Small intestine (tissue), 7 donors: ENCODE measurements around the gene IL18BP. TPM values are rescaled to one million over a fixed set of nuclear protein-coding genes. Genes with fewer than 3 reads are reported as not detected.
A peak's percentile ranks its signal among the peaks of the same experiment; 100 is the strongest.

Source experiments
- DNase-seq, 2 donors: peaks; one replicate each; pipeline versions ENCODE4 v3.0.0 to v3.0.0-alpha.2; 2013
- FAIRE-seq: peaks from 2 replicates; lab custom pipeline; 2012; peaks lifted over from hg19 to GRCh38; lab: Jason Lieb, UNC
- H3K27ac ChIP-seq, 3 donors: one replicate each; pipeline ENCODE4 v1.5.1; 2013; ENCODE audit warnings: low read length in 2 of 3, mild to moderate bottlenecking in 2 of 3, control low read depth in 1 of 3, inconsistent platforms in 1 of 3, low read depth in 1 of 3, moderate library complexity in 1 of 3
- H3K27me3 ChIP-seq, 3 donors: one replicate each; pipeline ENCODE4 v1.6.1; 2013; ENCODE audit warnings: low read length in 3 of 3, inconsistent platforms in 1 of 3; ENCODE audit not compliant: control insufficient read depth in 3 of 3, insufficient read depth in 3 of 3
- H3K36me3 ChIP-seq, 3 donors: one replicate each; pipeline ENCODE4 v1.6.1; 2013; ENCODE audit warnings: low read length in 3 of 3, inconsistent platforms in 1 of 3, low read depth in 1 of 3, mild to moderate bottlenecking in 1 of 3, moderate library complexity in 1 of 3; ENCODE audit not compliant: control insufficient read depth in 3 of 3, insufficient read depth in 2 of 3
- H3K4me1 ChIP-seq, 3 donors: one replicate each; pipeline ENCODE4 v1.6.1; 2013; ENCODE audit warnings: low read length in 2 of 3, inconsistent platforms in 1 of 3, low read depth in 1 of 3, mild to moderate bottlenecking in 1 of 3, moderate library complexity in 1 of 3; ENCODE audit not compliant: control insufficient read depth in 3 of 3, insufficient read depth in 2 of 3
- H3K4me3 ChIP-seq, 3 donors: one replicate each; pipeline ENCODE4 v1.5.1; 2013; ENCODE audit warnings: low read length in 3 of 3, control low read depth in 1 of 3, inconsistent platforms in 1 of 3, low read depth in 1 of 3, mild to moderate bottlenecking in 1 of 3, moderate library complexity in 1 of 3
- H3K9me3 ChIP-seq, 2 donors: one replicate each; pipeline ENCODE4 v1.6.1; 2013; ENCODE audit warnings: low read depth in 1 of 2, low read length in 1 of 2; ENCODE audit not compliant: control insufficient read depth in 2 of 2, insufficient read depth in 1 of 2
- WGBS, 3 donors: extraction: QIAGEN DNeasy Blood & Tissue Kit; methylation state at CpG; one replicate each; pipeline ENCODE4 v1.1.7; 2013; 5-methylcytosine and 5-hydroxymethylcytosine counted together
- polyA plus RNA-seq, 4 donors: library from polyadenylated mRNA; stranded (reverse) in 3 of 4; unstranded in 1 of 4; fragments of 200-250 nt in 3 of 4; fragments of 120-200 nt in 1 of 4; gene quantifications; one replicate each; pipeline versions ENCODE4 v1.2.1 to v1.2.3, GENCODE V29; 2013
- donor health status: healthy with polysubstance abuse.
- donor health status: control.
- donor health status: control.
- donor health status: Bipolar disorder and iron deficiency.
- donor health status: healthy.

Gene IL18BP
- polyA plus RNA-seq, 4 donors = 3.2 to 9.6 (median 7.2) TPM

- FAIRE-seq (no peak), DNase-seq (peak; percentile 94 to 98)
- peak overlapping the region; percentile 92 to 97 (median 97) for H3K27ac ChIP-seq
Observed at GRCh38 chr11:72039031-72039855, 40.5 kb downstream of the IL18BP start.

GRCh38 chr11:72039856-72040401 lies 41.2 kb downstream of the IL18BP start:
- peak overlapping the region; percentile 92 to 97 (median 97) for H3K27ac ChIP-seq
- H3K9me3 ChIP-seq = no peaks in the 10 kb centered on the region
- peaks cover 2 to 37% (median 19%) of the 10 kb centered on the region in 3 donors for H3K4me1 ChIP-seq
- DNase-seq (peak; percentile 55 to 68), FAIRE-seq (no peak)
- no peaks in the 10 kb centered on the region for H3K27me3 ChIP-seq
- H3K4me3 ChIP-seq = peak overlapping the region; percentile 31 to 85 (median 73)
- peaks cover 0 to 13% (median 2%) of the 10 kb centered on the region in 3 donors for H3K36me3 ChIP-seq
- WGBS, 3 donors = 4 to 11% (median 9%) methylated on average over 6 of the region's 6 CpGs

More at GRCh38 chr11:72039031-72039855, 40.5 kb downstream of the IL18BP start:
- 7 to 20% (median 15%) methylated on average over 5 of the region's 5 CpGs for WGBS, 3 donors
- Histone ChIP-seq H3K27me3 (no peaks in the 10 kb centered on the region), H3K9me3 (no peaks in the 10 kb centered on the region), H3K4me1 (peaks cover 2 to 37% (median 19%) of the 10 kb centered on the region in 3 donors), H3K36me3 (peaks cover 0 to 18% (median 2%) of the 10 kb centered on the region in 3 donors), H3K4me3 (peak overlapping the region; percentile 6 to 85 (median 73))

- Histone ChIP-seq H3K27ac (peak overlapping the region; percentile 92 to 97 (median 97)), H3K9me3 (no peaks in the 10 kb centered on the region), H3K4me3 (peak overlapping the region; percentile 50 to 85 (median 73)), H3K36me3 (peaks cover 0 to 10% (median 2%) of the 10 kb centered on the region in 3 donors), H3K27me3 (no peaks in the 10 kb centered on the region), H3K4me1 (peaks cover 2 to 37% (median 19%) of the 10 kb centered on the region in 3 donors)
- WGBS, 3 donors = 0 to 1% (median 0%) methylated on average over 22 to 23 of the region's 23 CpGs
- FAIRE-seq (no peak), DNase-seq (peak; percentile 92 to 97)
Observed at GRCh38 chr11:72040491-72041363, 42.0 kb downstream of the IL18BP start.

DNA sequence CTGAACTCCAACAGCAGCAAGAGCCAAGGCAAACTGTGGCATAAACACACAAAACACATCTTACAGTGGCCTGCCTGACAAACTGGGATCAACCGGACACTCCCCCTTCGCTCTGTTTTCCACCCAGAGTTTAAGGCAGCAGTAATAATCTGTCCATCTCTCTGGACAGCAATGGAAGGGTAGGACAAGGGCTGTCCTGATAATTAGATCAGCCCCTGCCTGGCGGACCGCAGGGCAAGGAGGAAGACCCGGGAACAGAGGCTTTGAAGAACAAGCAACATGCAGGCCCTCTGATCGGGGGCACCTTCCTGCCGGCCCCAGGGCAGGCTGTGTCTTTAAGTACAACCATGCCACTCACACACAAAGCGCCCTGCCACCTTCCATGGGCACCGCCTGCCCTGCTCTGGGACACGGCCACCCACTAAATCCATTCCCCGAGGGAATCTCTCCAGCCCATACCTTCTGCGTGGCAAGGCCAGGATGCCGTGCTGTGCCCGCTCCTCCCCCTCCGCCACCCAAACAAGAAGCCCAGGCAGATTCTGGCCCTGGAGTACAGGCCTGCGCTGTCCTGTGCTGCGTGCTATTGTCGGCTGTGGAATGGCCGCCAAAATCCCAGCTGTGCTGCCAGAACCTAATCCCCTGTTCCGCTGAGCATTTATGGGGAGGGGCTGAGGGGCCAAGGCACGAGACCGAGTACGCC lies 42.8 kb downstream of the IL18BP start:
- peak; percentile 62 to 81 for DNase-seq

DNA sequence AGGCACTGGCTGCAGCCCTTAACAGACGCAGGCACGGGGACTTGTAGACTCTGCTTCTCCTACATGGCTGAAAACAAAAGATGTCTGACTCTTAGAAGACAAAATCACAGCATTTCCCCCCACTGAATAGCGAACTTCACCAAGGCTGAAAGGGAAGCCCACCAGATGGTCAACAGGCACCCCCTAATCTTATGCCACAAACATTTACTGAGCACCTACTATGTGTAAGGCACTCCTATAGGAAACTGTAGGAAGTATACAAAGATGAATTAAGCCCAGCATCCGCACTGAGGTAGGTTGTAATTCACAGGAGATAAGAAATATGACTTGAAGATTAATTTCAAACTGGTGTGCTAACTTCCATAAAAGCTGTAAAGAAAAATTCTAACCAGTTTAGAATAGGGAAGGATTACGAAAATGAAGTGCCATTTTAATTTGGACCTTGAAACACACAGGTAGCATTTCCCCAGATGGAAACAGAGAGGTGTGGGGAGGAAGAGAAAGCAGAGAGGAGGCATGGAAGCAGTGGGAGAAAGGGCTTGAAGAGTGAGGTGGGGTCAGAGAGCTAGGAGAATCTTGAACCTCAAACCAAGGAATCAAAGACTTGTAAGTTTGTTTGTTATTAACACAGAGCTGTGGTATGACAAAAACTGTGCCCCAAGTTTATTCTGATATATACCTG lies 43.5 kb downstream of the IL18BP start:
- Histone ChIP-seq H3K4me3 (peak overlapping the region; percentile 50 to 85 (median 73)), H3K27ac (peak overlapping the region; percentile 92 to 97 (median 97)), H3K9me3 (no peaks in the 10 kb centered on the region), H3K27me3 (no peaks in the 10 kb centered on the region), H3K4me1 (peaks cover 2 to 30% (median 19%) of the 10 kb centered on the region in 3 donors), H3K36me3 (peaks cover 0 to 15% (median 2%) of the 10 kb centered on the region in 3 donors)
- FAIRE-seq (no peak), DNase-seq (peak; percentile 39 to 41)
- WGBS, 3 donors = 9 to 20% (median 19%) methylated on average over 5 of the region's 5 CpGs

More for the DNA sequence above, 42.8 kb downstream of the IL18BP start:
- Histone ChIP-seq H3K4me3 (peak overlapping the region; percentile 50 to 85 (median 73)), H3K4me1 (peaks cover 2 to 36% (median 19%) of the 10 kb centered on the region in 3 donors), H3K27me3 (no peaks in the 10 kb centered on the region), H3K27ac (peak overlapping the region; percentile 92 to 97 (median 97)), H3K36me3 (peaks cover 0 to 13% (median 2%) of the 10 kb centered on the region in 3 donors), H3K9me3 (no peaks in the 10 kb centered on the region)
- WGBS, 3 donors = 4 to 7% (median 5%) methylated on average over 22 to 23 of the region's 23 CpGs
- no peak for FAIRE-seq

GRCh38 chr11:72045849-72046248 lies 47.1 kb downstream of the IL18BP start:
- H3K4me3 ChIP-seq = no peak overlapping the region
- H3K27me3 ChIP-seq = no peaks in the 10 kb centered on the region
- no peaks in the 10 kb centered on the region for H3K9me3 ChIP-seq
- DNase-seq (no peak), FAIRE-seq (no peak)
- WGBS, 3 donors = 77 to 91% (median 82%) methylated on average over 5 of the region's 5 CpGs
- no peak overlapping the region for H3K27ac ChIP-seq
- H3K36me3 ChIP-seq = peaks cover 0 to 21% (median 0%) of the 10 kb centered on the region in 3 donors
- peaks cover 0 to 27% (median 0%) of the 10 kb centered on the region in 3 donors for H3K4me1 ChIP-seq

DNA sequence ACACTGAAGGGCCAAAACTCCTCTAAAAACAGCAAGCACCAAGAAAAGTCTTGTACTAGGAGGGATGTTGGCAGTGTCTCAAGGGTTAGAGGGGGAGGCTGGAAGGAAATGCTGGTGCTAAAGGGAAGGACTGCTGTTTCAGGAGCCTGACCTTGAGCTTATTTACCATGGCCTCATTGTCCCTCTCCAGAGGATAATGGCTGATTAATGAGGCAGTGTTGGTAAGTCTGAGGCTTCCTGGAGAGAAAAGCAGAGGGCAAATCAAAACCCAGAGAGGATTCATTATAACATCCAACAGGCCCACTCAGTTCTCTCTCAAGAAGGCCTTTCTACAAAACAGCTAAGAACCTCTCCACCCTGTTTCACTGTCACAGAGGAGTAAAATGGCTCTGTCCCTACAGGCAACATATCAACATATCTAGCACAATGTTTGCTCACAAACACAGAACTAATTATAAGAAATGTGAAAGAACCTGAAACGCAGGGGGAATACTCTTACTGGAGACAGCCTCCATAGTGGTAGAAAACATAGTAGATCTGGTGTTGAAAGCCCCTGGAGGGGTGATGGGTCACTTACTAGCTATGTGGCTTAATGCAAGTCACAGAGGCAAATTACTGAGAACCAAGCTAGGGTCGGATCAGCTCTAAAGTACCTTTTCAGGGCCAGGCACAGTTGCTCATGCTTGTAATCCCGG lies 50.2 kb downstream of the IL18BP start:
- Histone ChIP-seq H3K36me3 (peaks cover 0 to 24% (median 0%) of the 10 kb centered on the region in 3 donors), H3K27ac (peak overlapping the region in 2 of 3 donors; percentile 21 to 42), H3K27me3 (no peaks in the 10 kb centered on the region), H3K4me3 (no peak overlapping the region), H3K9me3 (no peaks in the 10 kb centered on the region), H3K4me1 (peaks cover 0 to 8% (median 0%) of the 10 kb centered on the region in 3 donors)
- DNase-seq (peak in 1 of 2 donors; percentile 17), FAIRE-seq (no peak)
- 72 to 86% (median 78%) methylated on average over 3 of the region's 3 CpGs for WGBS, 3 donors
